Activated T-cell treated with anti-CD3 and anti-CD28 coated beads for 1 hour (primary cell): Measurements from ENCODE around the gene RPS28.
"Not testable (repeated sequence)": the region's sequence is repeated elsewhere in the genome, so short reads cannot be mapped to it uniquely, and the experiment has no call there.

ENCODE experiments used
- DNase-seq: peaks from one replicate; pipeline ENCODE4 v3.0.0-alpha.2; 2020; ENCODE audit warnings: low read depth

RPS28 gene

GRCh38 chr19:8320564-8321066, 681 bp upstream of the RPS28 start:
- no peak for DNase-seq

- no peak for DNase-seq
Observed at GRCh38 chr19:8321986-8322637, 816 bp downstream of the RPS28 start.

GRCh38 chr19:8322638-8322997, 1.3 kb downstream of the RPS28 start:
- DNase-seq, result no peak

- DNase-seq, result no peak
Observed at GRCh38 chr19:8323781-8324185, 2.5 kb downstream of the RPS28 start.

- DNase-seq, result no peak
Observed at GRCh38 chr19:8324186-8325050, 3.1 kb downstream of the RPS28 start.

- DNase-seq, result no peak
Observed at GRCh38 chr19:8325454-8325853, 4.2 kb downstream of the RPS28 start.

GRCh38 chr19:8329996-8330395, 8.7 kb downstream of the RPS28 start:
- DNase-seq, result no peak

- DNase-seq, result no peak
Observed at GRCh38 chr19:8331263-8331845, 10.1 kb downstream of the RPS28 start.

- DNase-seq, result no peak
Observed at GRCh38 chr19:8332976-8333766, 11.9 kb downstream of the RPS28 start.

- DNase-seq, result no peak
Observed at GRCh38 chr19:8333767-8334457, 12.6 kb downstream of the RPS28 start.

GRCh38 chr19:8334458-8335342, 13.4 kb downstream of the RPS28 start:
- no peak for DNase-seq

GRCh38 chr19:8335343-8336071, 14.2 kb downstream of the RPS28 start:
- no peak for DNase-seq

- no peak for DNase-seq
Observed at GRCh38 chr19:8336072-8336569, 14.8 kb downstream of the RPS28 start.

GRCh38 chr19:8336660-8337059, 15.4 kb downstream of the RPS28 start:
- no peak for DNase-seq

- DNase-seq, result no peak
Observed at GRCh38 chr19:8337728-8338127, 16.4 kb downstream of the RPS28 start.

GRCh38 chr19:8338835-8339234, 17.5 kb downstream of the RPS28 start:
- no peak for DNase-seq

GRCh38 chr19:8340341-8341096, 19.2 kb downstream of the RPS28 start:
- no peak for DNase-seq

GRCh38 chr19:8341504-8341903, 20.2 kb downstream of the RPS28 start:
- not testable (repeated sequence) for DNase-seq

- no peak for DNase-seq
Observed at GRCh38 chr19:8342316-8342683, 21.0 kb downstream of the RPS28 start.
